Right atrium auricular region (tissue), 2 donors: ENCODE measurements around the gene BRIP1. TPM values are rescaled to one million over a fixed set of nuclear protein-coding genes. Genes with fewer than 3 reads are reported as not detected.

Experiments used
- DNase-seq: peaks from one replicate; pipeline ENCODE4 v3.0.0-alpha.2; 2019; ENCODE audit warnings: low spot score
- H3K27ac ChIP-seq, 2 donors: fragments of 200-600 bp; sonication (generic); 1 replicate in 1 of 2; 2 replicates in 1 of 2; pipeline ENCODE4 v1.5.1; 2016 to 2019
- H3K27me3 ChIP-seq, 2 donors: fragments of 200-600 bp; sonication (generic); one replicate each; pipeline versions ENCODE4 v1.5.1 to v1.6.0; 2017 to 2019
- H3K36me3 ChIP-seq: fragments of 200-600 bp; sonication (generic); one replicate; pipeline ENCODE4 v1.5.1; 2016
- H3K4me1 ChIP-seq, 2 donors: fragments of 200-600 bp; sonication (generic); one replicate each; pipeline versions ENCODE4 v1.5.1 to v1.6.0; 2017 to 2019
- H3K4me3 ChIP-seq, 2 donors: fragments of 200-600 bp; sonication (generic); 1 replicate in 1 of 2; 2 replicates in 1 of 2; pipeline ENCODE4 v1.5.1; 2017 to 2019; ENCODE audit warnings: mild to moderate bottlenecking in 1 of 2, moderate library complexity in 1 of 2
- H3K9me3 ChIP-seq, 2 donors: fragments of 200-600 bp; sonication (generic); one replicate each; pipeline ENCODE4 v1.5.1; 2019
- total RNA-seq, 2 donors: library from RNA; depleted of rRNA; stranded (reverse); fragments of >200 nt; gene quantifications; one replicate each; pipeline ENCODE4 v1.1.0, GENCODE V29; 2016
- TF ChIP-seq, protein P1 (sequence below), 2 donors: fragments of 200-600 bp; sonication (generic); IDR thresholded peaks; one replicate each; pipeline ENCODE4 v1.5.1; 2019; ENCODE audit warnings: antibody characterized with exemption in 2 of 2

Gene BRIP1
- total RNA-seq, 2 donors from 2014 or later: not detected

DNA sequence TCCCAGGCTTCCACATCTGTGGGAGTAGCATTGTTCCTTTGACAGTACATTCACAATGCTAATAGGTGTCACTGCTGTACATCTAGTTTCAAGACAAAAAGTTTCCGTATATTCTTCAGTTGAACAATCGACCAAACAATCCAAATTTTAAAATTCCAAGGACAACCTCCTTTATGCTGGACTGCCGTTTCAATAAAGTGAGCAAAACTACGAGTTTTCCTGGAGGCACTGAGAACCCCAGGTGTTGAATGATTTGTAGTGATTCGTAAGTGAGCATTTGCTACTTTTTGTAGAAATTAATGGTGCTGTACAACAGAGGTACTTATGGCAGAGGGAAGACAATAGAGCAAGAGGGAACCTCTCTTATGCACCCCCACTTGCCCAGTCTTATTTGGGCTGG is 201.1 kb downstream of the BRIP1 start:
- H3K36me3 ChIP-seq: no peaks in the 10 kb centered on the region
- no peaks in the 10 kb centered on the region for H3K9me3 ChIP-seq
- no peak for DNase-seq
- TF ChIP-seq, protein P1, sequence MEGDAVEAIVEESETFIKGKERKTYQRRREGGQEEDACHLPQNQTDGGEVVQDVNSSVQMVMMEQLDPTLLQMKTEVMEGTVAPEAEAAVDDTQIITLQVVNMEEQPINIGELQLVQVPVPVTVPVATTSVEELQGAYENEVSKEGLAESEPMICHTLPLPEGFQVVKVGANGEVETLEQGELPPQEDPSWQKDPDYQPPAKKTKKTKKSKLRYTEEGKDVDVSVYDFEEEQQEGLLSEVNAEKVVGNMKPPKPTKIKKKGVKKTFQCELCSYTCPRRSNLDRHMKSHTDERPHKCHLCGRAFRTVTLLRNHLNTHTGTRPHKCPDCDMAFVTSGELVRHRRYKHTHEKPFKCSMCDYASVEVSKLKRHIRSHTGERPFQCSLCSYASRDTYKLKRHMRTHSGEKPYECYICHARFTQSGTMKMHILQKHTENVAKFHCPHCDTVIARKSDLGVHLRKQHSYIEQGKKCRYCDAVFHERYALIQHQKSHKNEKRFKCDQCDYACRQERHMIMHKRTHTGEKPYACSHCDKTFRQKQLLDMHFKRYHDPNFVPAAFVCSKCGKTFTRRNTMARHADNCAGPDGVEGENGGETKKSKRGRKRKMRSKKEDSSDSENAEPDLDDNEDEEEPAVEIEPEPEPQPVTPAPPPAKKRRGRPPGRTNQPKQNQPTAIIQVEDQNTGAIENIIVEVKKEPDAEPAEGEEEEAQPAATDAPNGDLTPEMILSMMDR (IDR thresholded peaks at IDR 0.05): no peak
- H3K4me1 ChIP-seq: no peaks in the 10 kb centered on the region
- no peaks in the 10 kb centered on the region for H3K27me3 ChIP-seq
- H3K27ac ChIP-seq: no peak overlapping the region
- no peak overlapping the region for H3K4me3 ChIP-seq

DNA sequence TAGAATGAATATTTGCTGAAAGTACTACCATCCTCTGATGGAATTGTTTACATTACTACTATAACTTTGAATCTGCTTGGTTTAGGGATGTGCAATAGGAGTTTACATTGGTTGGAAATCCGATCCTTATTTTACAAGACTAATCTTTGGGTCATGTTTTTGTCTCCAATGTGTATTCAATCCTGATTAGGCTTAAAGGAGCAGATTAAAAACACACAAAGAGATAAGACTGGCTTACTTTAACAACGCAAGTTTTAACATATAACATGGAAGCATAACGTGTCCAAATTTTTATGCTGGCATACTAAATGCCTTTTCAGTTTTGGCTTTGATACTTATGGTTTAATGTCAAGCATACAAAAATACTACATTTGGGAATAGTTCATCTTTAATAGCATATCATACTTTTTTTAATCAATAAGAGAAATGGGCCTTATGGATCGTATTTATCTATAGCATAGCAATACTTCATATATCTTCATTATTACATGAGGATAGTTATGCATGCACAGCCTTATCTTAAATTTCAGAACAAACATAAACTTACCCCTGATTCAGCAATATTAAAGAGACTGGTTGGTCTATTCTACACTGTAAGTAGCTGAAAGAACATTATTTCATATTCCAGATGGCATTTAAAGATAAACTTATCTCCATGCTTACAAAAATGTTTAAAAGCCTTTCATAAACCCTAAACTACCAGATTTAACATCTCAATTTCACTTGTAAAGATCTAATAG is 202.4 kb downstream of the BRIP1 start:
- H3K4me3 ChIP-seq: no peak overlapping the region
- H3K36me3 ChIP-seq: no peaks in the 10 kb centered on the region
- no peaks in the 10 kb centered on the region for H3K27me3 ChIP-seq
- no peak overlapping the region for H3K27ac ChIP-seq
- H3K4me1 ChIP-seq: no peaks in the 10 kb centered on the region
- H3K9me3 ChIP-seq: no peaks in the 10 kb centered on the region
- TF ChIP-seq, protein P1 (IDR thresholded peaks at IDR 0.05): no peak
- no peak for DNase-seq

DNA sequence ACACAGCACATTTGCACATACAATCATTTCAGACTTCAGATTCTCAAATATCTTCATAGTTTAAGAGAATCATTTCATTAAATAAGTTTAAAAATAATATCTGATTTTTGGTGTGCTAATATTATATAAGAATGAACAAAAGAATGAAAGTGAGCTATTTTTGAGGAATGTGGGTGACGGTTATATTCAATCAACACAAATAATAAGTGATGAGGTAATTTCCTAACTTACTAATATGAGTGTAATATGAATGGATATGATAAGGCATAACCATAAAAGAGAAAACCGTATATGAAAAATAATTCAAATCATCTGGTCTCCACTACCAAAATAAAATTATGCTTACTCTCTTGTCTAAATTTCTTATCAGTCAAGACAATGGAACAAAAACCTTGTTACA is 203.9 kb downstream of the BRIP1 start:
- Histone ChIP-seq H3K4me3 (no peak overlapping the region), H3K36me3 (no peaks in the 10 kb centered on the region), H3K27ac (no peak overlapping the region), H3K4me1 (no peaks in the 10 kb centered on the region), H3K27me3 (no peaks in the 10 kb centered on the region), H3K9me3 (no peaks in the 10 kb centered on the region)
- DNase-seq: no peak
- TF ChIP-seq, protein P1 (IDR thresholded peaks at IDR 0.05): no peak

DNA sequence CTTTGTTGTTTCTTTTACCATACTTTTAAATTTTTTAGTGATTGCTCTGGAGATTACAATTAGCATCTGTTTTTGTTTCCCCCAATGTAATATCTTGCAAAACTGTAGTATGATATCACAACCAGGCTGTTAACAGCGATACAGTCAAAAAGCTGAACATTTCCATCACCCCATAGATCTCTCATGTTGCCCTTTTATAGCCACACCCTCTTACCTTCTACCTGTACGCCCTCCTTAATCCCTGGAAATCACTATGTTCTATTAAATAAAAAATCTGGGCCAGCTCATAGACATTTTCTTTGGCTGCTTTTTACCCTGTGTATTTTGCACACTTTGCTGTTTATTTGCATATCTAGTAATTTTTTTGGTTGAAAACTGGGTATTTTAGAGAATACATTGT is 205.1 kb downstream of the BRIP1 start:
- H3K9me3 ChIP-seq: peaks cover 0 to 9% of the 10 kb centered on the region in 2 donors
- no peaks in the 10 kb centered on the region for H3K27me3 ChIP-seq
- no peak for DNase-seq
- no peak overlapping the region for H3K4me3 ChIP-seq
- H3K4me1 ChIP-seq: no peaks in the 10 kb centered on the region
- TF ChIP-seq, protein P1 (IDR thresholded peaks at IDR 0.05): no peak
- H3K36me3 ChIP-seq: no peaks in the 10 kb centered on the region
- no peak overlapping the region for H3K27ac ChIP-seq

DNA sequence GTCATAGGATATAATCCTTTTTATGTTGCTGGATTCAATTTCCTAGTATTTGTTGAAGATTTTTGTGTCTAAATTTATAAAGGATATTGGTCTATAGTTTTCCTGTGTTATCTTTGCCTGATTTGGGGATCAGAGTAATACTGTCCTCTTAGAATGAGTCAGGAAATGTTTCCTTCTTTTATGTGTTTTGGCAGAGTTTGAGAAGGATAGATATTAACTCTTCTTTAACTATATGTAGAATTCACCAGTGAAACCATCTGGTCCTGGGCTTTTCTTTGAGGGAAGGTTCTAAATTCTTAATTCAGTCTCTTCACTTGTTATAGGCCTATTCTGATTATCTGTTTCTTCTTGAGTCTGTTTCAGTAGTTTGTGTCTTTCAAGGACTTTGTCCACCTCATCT is 206.0 kb downstream of the BRIP1 start:
- Histone ChIP-seq H3K4me3 (no peak overlapping the region), H3K9me3 (peaks cover 3 to 11% of the 10 kb centered on the region in 2 donors), H3K27me3 (no peaks in the 10 kb centered on the region), H3K36me3 (no peaks in the 10 kb centered on the region), H3K4me1 (no peaks in the 10 kb centered on the region), H3K27ac (no peak overlapping the region)
- no peak for DNase-seq
- TF ChIP-seq, protein P1 (IDR thresholded peaks at IDR 0.05): no peak

DNA sequence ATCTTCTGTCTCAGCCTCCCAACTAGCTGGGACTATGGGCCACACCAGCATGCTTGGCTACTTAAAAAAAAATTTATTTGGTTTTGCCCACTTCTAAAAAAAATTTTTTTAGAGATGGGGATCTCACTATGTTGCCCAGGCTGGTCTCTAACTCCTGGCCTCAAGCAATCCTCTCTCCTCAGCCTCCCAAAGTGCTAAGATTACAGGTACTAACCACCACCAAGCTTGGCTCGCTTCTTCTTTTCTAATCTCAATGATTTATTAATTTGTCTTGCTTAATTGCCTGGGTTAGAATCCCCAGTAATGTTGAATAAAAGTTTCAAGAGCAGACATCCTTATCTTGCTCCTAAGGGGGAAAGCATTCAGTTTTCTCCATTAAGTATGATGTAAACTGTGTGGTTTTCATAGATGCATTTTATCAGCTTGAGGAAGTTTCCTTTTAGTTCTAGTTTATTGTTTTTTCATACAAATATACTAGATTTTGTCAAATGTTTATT is 206.6 kb downstream of the BRIP1 start:
- Histone ChIP-seq H3K27me3 (no peaks in the 10 kb centered on the region), H3K27ac (no peak overlapping the region), H3K36me3 (no peaks in the 10 kb centered on the region), H3K9me3 (peaks cover 3 to 17% of the 10 kb centered on the region in 2 donors), H3K4me1 (no peaks in the 10 kb centered on the region), H3K4me3 (no peak overlapping the region)
- DNase-seq: no peak
- TF ChIP-seq, protein P1 (IDR thresholded peaks at IDR 0.05): no peak
